Measurements from ENCODE around the gene PFDN5. TPM values are rescaled to one million over a fixed set of nuclear protein-coding genes. Genes with fewer than 3 reads are reported as not detected.

The PFDN5 gene
- total RNA-seq, 2 experiments from 2014 or later = 264 to 348 TPM

- Histone ChIP-seq H3K9me3 (ENCODE audit: low read length) (no peaks in the 10 kb centered on the region), H3K79me2 (ENCODE audit: insufficient read depth, low read depth, low read length) (no peaks in the 10 kb centered on the region), H4K20me1 (ENCODE audit: insufficient read depth, low read length) (no peaks in the 10 kb centered on the region), H3K4me2 (ENCODE audit: low read length) (peak overlapping the region; percentile 80), H3K9me2 (ENCODE audit: insufficient read depth, low read length) (no peaks in the 10 kb centered on the region), H2AFZ (ENCODE audit: low read length) (peak overlapping the region; percentile 74), H3K4me3 (ENCODE audit: low read depth, low read length, poor library complexity, severe bottlenecking) (peak overlapping the region; percentile 65), H3K4me1 (ENCODE audit: insufficient read depth, low read length, poor library complexity, severe bottlenecking) (peaks cover 21% of the 10 kb centered on the region), H3K36me3 (ENCODE audit: insufficient read depth, low read length) (no peaks in the 10 kb centered on the region), H3K27ac (ENCODE audit: low read depth, low read length, poor library complexity, severe bottlenecking) (no peak overlapping the region)
- POLR2A ChIA-PET = interaction anchor here (0.5 to 4.1 kb wide), 11 partner anchors 14 to 186 kb away, joined by 3 to 30 read pairs (median 3); partner anchors contain the start of genes AAAS, ESPL1 and SP1
- intact Hi-C loops (cut with micrococcal nuclease; ENCODE audit: unreplicated experiment) = loop anchor here (1.0 kb wide), 2 partner anchors 21 to 186 kb away; no protein-coding TSS in a partner anchor
- no peak for DNase-seq (ENCODE audit: low spot score)
- no TSS peak for BruUV-seq (replicated peaks)
- CTCF ChIA-PET (ENCODE audit: unreplicated experiment) = interaction anchor here (0.5 to 2.3 kb wide), 22 partner anchors 9 to 1639 kb away, joined by 3 to 43 read pairs (median 4); partner anchors contain the start of genes AAAS, MYG1, SP7 and TARBP2
- TF ChIP-seq EZH2phosphoT487 (IDR thresholded peaks at IDR 0.05; ENCODE audit: borderline replicate concordance, low read depth, low read length) (no peak), CTCF (conservative IDR thresholded peaks at IDR 0.05; ENCODE audit: low read length) (peak; percentile 51; the same call in 1 of the 2 replicates)
Measured at GRCh38 chr12:53345486-53346188, 50.3 kb downstream of the PFDN5 start.

DNA sequence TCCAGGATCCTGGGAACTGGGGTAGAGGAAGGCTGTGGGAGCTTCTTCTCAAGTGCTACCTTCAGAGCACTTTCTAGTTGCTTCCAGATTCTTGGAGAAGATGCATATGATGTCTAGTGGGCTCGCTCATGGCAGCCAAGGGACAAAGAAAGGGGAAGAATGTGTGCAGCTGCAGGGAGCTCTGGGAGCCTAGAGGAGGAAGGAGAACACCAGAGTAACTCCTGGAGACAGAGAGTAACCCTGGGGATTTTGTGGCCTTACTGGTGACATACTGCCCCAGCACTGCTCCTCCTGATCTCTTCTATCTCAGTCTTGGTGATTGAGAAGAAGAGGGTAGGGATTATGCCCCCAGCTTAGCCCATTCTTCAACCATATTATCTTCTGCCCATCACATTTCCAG, 51.1 kb downstream of the PFDN5 start:
- DNase-seq (ENCODE audit: low spot score) = no peak
- ChIA-PET CTCF (ENCODE audit: unreplicated experiment) (no interaction called here), POLR2A (interaction anchor here (4.1 kb wide), 1 partner anchor 22 kb away, joined by 30 read pairs; no protein-coding TSS in a partner anchor)
- intact Hi-C loops (cut with micrococcal nuclease; ENCODE audit: unreplicated experiment) = no loop called here
- no peaks in the 10 kb centered on the region for H3K9me3 ChIP-seq (ENCODE audit: low read length)
- H3K4me3 ChIP-seq (ENCODE audit: low read depth, low read length, poor library complexity, severe bottlenecking) = no peak overlapping the region
- no peaks in the 10 kb centered on the region for H3K36me3 ChIP-seq (ENCODE audit: insufficient read depth, low read length)
- TF ChIP-seq CTCF (conservative IDR thresholded peaks at IDR 0.05; ENCODE audit: low read length) = no peak
- no peak for TF ChIP-seq EZH2phosphoT487 (IDR thresholded peaks at IDR 0.05; ENCODE audit: borderline replicate concordance, low read depth, low read length)
- H3K27ac ChIP-seq (ENCODE audit: low read depth, low read length, poor library complexity, severe bottlenecking) = no peak overlapping the region
- H3K4me2 ChIP-seq (ENCODE audit: low read length) = no peak overlapping the region
- H3K4me1 ChIP-seq (ENCODE audit: insufficient read depth, low read length, poor library complexity, severe bottlenecking) = peaks cover 21% of the 10 kb centered on the region
- no TSS peak for BruUV-seq (replicated peaks)
- H3K9me2 ChIP-seq (ENCODE audit: insufficient read depth, low read length) = no peaks in the 10 kb centered on the region
- no peaks in the 10 kb centered on the region for H4K20me1 ChIP-seq (ENCODE audit: insufficient read depth, low read length)
- no peak overlapping the region for H2AFZ ChIP-seq (ENCODE audit: low read length)
- H3K79me2 ChIP-seq (ENCODE audit: insufficient read depth, low read depth, low read length) = no peaks in the 10 kb centered on the region

GRCh38 chr12:53347905-53348304, 52.6 kb downstream of the PFDN5 start:
- intact Hi-C loops (cut with micrococcal nuclease; ENCODE audit: unreplicated experiment) = no loop called here
- no peak overlapping the region for H2AFZ ChIP-seq (ENCODE audit: low read length)
- H3K27ac ChIP-seq (ENCODE audit: low read depth, low read length, poor library complexity, severe bottlenecking) = no peak overlapping the region
- DNase-seq (ENCODE audit: low spot score) = no peak
- H3K9me3 ChIP-seq (ENCODE audit: low read length) = no peaks in the 10 kb centered on the region
- no peak overlapping the region for H3K4me3 ChIP-seq (ENCODE audit: low read depth, low read length, poor library complexity, severe bottlenecking)
- H3K79me2 ChIP-seq (ENCODE audit: insufficient read depth, low read depth, low read length) = no peaks in the 10 kb centered on the region
- H3K4me2 ChIP-seq (ENCODE audit: low read length) = no peak overlapping the region
- H3K36me3 ChIP-seq (ENCODE audit: insufficient read depth, low read length) = no peaks in the 10 kb centered on the region
- TF ChIP-seq CTCF (conservative IDR thresholded peaks at IDR 0.05; ENCODE audit: low read length) = no peak
- TF ChIP-seq EZH2phosphoT487 (IDR thresholded peaks at IDR 0.05; ENCODE audit: borderline replicate concordance, low read depth, low read length) = no peak
- POLR2A ChIA-PET = interaction anchor here (0.5 to 4.1 kb wide), 2 partner anchors 23 to 105 kb away, joined by 5 to 30 read pairs; no protein-coding TSS in a partner anchor
- no TSS peak for BruUV-seq (replicated peaks)
- CTCF ChIA-PET (ENCODE audit: unreplicated experiment) = interaction anchor here (0.6 kb wide), 1 partner anchor 30 kb away, joined by 3 read pairs; no protein-coding TSS in a partner anchor
- peaks cover 21% of the 10 kb centered on the region for H3K4me1 ChIP-seq (ENCODE audit: insufficient read depth, low read length, poor library complexity, severe bottlenecking)
- no peaks in the 10 kb centered on the region for H4K20me1 ChIP-seq (ENCODE audit: insufficient read depth, low read length)
- no peaks in the 10 kb centered on the region for H3K9me2 ChIP-seq (ENCODE audit: insufficient read depth, low read length)
